Skin of body (tissue), 2 donors: ENCODE data around the gene PDS5B. TPM values are rescaled to one million over a fixed set of nuclear protein-coding genes. Genes with fewer than 3 reads are reported as not detected.
"Not testable (repeated sequence)": the region's sequence is repeated elsewhere in the genome, so short reads cannot be mapped to it uniquely, and the experiment has no call there.

Source experiments
- DNase-seq: peaks from one replicate; lab custom pipeline; 2025; lab: John Stamatoyannopoulos, UW
- total RNA-seq: library from RNA; depleted of rRNA; stranded (reverse); fragments of >200 nt; gene quantifications from one replicate; pipeline ENCODE4 v1.2.3, GENCODE V29; 2014

Gene PDS5B, protein sequence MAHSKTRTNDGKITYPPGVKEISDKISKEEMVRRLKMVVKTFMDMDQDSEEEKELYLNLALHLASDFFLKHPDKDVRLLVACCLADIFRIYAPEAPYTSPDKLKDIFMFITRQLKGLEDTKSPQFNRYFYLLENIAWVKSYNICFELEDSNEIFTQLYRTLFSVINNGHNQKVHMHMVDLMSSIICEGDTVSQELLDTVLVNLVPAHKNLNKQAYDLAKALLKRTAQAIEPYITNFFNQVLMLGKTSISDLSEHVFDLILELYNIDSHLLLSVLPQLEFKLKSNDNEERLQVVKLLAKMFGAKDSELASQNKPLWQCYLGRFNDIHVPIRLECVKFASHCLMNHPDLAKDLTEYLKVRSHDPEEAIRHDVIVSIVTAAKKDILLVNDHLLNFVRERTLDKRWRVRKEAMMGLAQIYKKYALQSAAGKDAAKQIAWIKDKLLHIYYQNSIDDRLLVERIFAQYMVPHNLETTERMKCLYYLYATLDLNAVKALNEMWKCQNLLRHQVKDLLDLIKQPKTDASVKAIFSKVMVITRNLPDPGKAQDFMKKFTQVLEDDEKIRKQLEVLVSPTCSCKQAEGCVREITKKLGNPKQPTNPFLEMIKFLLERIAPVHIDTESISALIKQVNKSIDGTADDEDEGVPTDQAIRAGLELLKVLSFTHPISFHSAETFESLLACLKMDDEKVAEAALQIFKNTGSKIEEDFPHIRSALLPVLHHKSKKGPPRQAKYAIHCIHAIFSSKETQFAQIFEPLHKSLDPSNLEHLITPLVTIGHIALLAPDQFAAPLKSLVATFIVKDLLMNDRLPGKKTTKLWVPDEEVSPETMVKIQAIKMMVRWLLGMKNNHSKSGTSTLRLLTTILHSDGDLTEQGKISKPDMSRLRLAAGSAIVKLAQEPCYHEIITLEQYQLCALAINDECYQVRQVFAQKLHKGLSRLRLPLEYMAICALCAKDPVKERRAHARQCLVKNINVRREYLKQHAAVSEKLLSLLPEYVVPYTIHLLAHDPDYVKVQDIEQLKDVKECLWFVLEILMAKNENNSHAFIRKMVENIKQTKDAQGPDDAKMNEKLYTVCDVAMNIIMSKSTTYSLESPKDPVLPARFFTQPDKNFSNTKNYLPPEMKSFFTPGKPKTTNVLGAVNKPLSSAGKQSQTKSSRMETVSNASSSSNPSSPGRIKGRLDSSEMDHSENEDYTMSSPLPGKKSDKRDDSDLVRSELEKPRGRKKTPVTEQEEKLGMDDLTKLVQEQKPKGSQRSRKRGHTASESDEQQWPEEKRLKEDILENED (N-terminal part only)
- total RNA-seq = 70.3 TPM

GRCh38 chr13:32586080-32586900 lies at the start of gene PDS5B:
TSS of gene PDS5B (plus strand) at chr13:32586452. CDS start at chr13:32648773, 62,321 bp downstream.
- DNase-seq = peak; percentile 96

GRCh38 chr13:32537580-32538142 lies 48.6 kb upstream of the PDS5B start:
- no peak for DNase-seq

DNA sequence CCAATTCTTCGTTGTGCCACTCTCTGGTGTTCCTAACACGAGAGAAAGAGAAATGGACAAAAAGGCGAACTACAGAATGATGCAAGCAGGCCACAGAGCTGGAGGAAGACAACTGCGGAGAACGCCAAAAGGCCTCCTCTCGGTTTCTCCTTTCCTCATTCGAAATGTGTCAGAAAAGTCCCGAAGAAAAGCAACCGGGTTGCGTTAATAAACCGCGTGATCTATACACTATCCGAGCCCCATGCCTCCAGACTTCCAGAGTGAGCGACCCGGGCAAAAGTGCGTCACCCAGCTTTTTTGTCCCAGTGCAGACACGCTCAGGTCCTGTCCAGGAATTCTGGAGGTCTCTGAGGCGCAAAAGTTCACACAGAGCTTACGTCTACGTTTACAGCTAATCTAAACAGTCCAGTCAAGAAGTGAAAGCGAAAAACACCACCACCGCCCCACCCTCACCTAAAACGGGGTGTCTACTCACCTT lies 48.1 kb upstream of the PDS5B start:
- peak; percentile 52 for DNase-seq

DNA sequence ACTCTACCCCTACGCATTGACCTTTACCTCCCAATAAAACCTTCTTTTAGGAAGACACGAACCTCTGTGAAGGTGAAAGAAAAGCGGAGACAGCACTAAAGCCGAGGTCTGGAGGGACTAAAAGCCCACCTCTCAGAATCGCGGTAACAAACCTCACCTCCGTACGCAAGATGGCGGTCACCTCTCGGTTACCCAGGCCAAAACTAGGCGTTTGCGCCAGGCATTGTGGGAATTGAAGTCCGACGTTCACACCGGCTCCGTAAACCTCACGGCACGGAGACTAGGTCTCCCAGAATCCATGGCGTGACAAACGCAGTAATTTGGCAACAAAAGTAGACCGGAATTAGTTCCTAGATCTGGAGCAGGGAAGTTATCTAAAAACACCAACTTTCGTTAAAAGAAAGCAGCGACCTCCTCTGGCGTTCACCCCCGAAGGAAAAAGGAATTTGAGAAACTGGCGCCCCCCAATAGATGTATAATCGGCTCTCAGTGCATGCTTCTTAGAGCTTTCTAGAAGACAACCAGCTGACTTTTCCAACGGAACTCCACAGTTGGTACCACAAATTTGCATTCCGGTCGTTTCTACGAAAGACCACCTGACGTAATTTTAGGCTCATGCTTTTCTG lies 47.5 kb upstream of the PDS5B start, which contains the start of gene N4BP2L2:
Gene N4BP2L2 (minus strand): TSS at position 175 of the 626 bp plus-strand sequence. CDS start 1,768 bp downstream, outside the sequence.
- DNase-seq = peak; percentile 99

- DNase-seq = no peak
Observed at GRCh38 chr13:32542221-32542620, 44.0 kb upstream of the PDS5B start.

- no peak for DNase-seq
Observed at GRCh38 chr13:32545083-32545482, 41.2 kb upstream of the PDS5B start.

GRCh38 chr13:32548837-32549236 lies 37.4 kb upstream of the PDS5B start:
- DNase-seq = no peak

DNA sequence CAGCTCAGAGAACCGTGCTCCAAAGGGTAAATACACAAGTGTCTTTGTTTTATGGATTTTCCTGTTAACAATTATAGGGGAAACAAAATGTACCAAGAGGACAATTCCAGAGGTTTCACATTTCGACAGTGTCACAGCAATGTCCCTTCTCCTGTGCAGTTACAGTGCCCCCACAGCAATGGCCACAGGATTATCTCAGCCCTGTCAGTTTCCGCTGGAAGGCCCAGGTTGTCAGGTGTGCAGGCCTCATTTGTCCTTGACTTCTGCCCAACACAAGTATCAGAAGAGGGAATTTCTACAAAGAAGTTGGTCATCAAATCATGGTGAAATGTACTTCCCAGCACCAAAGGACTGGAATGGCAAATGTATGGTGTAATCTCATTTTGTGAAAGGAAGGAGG lies 36.5 kb upstream of the PDS5B start:
- no peak for DNase-seq

GRCh38 chr13:32553720-32554119 lies 32.5 kb upstream of the PDS5B start:
- DNase-seq = no peak

GRCh38 chr13:32555613-32556012 lies 30.6 kb upstream of the PDS5B start:
- no peak for DNase-seq

GRCh38 chr13:32560842-32561241 lies 25.4 kb upstream of the PDS5B start:
- DNase-seq = not testable (repeated sequence)

DNA sequence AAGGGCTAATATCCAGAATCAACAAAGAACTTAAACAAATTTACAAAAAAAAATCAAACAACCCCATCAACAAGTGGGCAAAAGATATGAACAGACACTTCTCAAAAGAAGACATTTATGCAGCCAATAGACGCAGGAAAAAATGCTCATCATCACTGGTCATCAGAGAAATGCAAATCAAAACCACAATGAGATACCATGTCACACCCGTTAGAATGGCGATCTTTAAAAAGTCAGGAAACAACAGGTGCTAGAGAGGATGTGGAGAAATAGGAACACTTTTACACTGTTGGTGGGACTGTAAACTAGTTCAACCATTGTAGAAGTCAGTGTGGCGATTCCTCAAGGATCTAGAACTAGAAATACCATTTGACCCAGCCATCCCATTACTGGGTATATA lies 10.6 kb upstream of the PDS5B start:
- not testable (repeated sequence) for DNase-seq

- DNase-seq = no peak
Observed at GRCh38 chr13:32577032-32577431, 9.2 kb upstream of the PDS5B start.

- DNase-seq = no peak
Observed at GRCh38 chr13:32581177-32581786, 5.0 kb upstream of the PDS5B start.

GRCh38 chr13:32582281-32582680 lies 4.0 kb upstream of the PDS5B start:
- no peak for DNase-seq

GRCh38 chr13:32582991-32583390 lies 3.3 kb upstream of the PDS5B start:
- no peak for DNase-seq

GRCh38 chr13:32585550-32586079 lies 637 bp upstream of the PDS5B start:
- DNase-seq = no peak

GRCh38 chr13:32587011-32587810 lies 959 bp downstream of the PDS5B start:
- DNase-seq = peak; percentile 71
